Hepatocyte (in vitro differentiated cells): ENCODE data around the gene TMEM106C. TPM values are rescaled to one million over a fixed set of nuclear protein-coding genes. Genes with fewer than 3 reads are reported as not detected.

ENCODE experiments used
- DNase-seq: peaks from one replicate; pipeline ENCODE4 v3.0.0-alpha.2; 2016; ENCODE audit warnings: low spot score
- H2AFZ ChIP-seq: fragments of 200-600 bp; sonication (generic); 2 replicates; pipeline ENCODE4 v1.6.0; 2016; ENCODE audit warnings: antibody characterized with exemption, mild to moderate bottlenecking
- H3K27ac ChIP-seq: fragments of 200-600 bp; sonication (generic); 2 replicates; pipeline ENCODE4 v1.5.1; 2016; ENCODE audit warnings: mild to moderate bottlenecking
- H3K27me3 ChIP-seq: fragments of 200-600 bp; sonication (generic); 2 replicates; pipeline ENCODE4 v1.6.1; 2016
- H3K36me3 ChIP-seq: fragments of 200-600 bp; sonication (generic); replicated peaks from 2 replicates; pipeline ENCODE4 v1.5.1; 2016; ENCODE audit warnings: low read depth; ENCODE audit not compliant: insufficient read depth
- H3K4me1 ChIP-seq: fragments of 200-600 bp; sonication (generic); 2 replicates; pipeline ENCODE4 v1.5.1; 2016; ENCODE audit warnings: mild to moderate bottlenecking, moderate library complexity; ENCODE audit not compliant: insufficient read depth
- H3K4me2 ChIP-seq: fragments of 200-600 bp; sonication (generic); 2 replicates; pipeline ENCODE4 v1.6.0; 2016
- H3K4me3 ChIP-seq: fragments of 200-600 bp; sonication (generic); 2 replicates; pipeline ENCODE4 v1.5.1; 2016; ENCODE audit warnings: mild to moderate bottlenecking
- H3K79me2 ChIP-seq: fragments of 200-600 bp; sonication (generic); 2 replicates; pipeline ENCODE4 v1.6.0; 2017; ENCODE audit warnings: mild to moderate bottlenecking
- H3K9me2 ChIP-seq: fragments of 200-600 bp; sonication (generic); replicated peaks from 2 replicates; pipeline ENCODE4 v1.6.0; 2017; ENCODE audit warnings: mild to moderate bottlenecking; ENCODE audit not compliant: insufficient read depth
- H3K9me3 ChIP-seq: fragments of 200-600 bp; sonication (generic); 2 replicates; pipeline ENCODE4 v1.5.1; 2016; ENCODE audit warnings: low read depth, mild to moderate bottlenecking
- H4K20me1 ChIP-seq: fragments of 200-600 bp; sonication (generic); 2 replicates; pipeline ENCODE4 v1.6.0; 2016; ENCODE audit warnings: mild to moderate bottlenecking; ENCODE audit not compliant: insufficient read depth, poor library complexity, severe bottlenecking
- CTCF ChIP-seq: fragments of 200-600 bp; sonication (generic); IDR thresholded peaks from 2 replicates; pipeline ENCODE4 v1.5.1; 2016; ENCODE audit warnings: antibody characterized with exemption, mild to moderate bottlenecking; ENCODE audit not compliant: poor library complexity
- EZH2 ChIP-seq: fragments of 200-600 bp; sonication (generic); IDR thresholded peaks from 2 replicates; pipeline ENCODE4 v1.6.1; 2016; ENCODE audit warnings: antibody characterized with exemption, mild to moderate bottlenecking, borderline replicate concordance
- EZH2phosphoT487 ChIP-seq: fragments of 200-600 bp; sonication (generic); IDR thresholded peaks from one replicate; pipeline ENCODE4 v1.6.1; 2018; ENCODE audit warnings: antibody characterized with exemption, mild to moderate bottlenecking, low read depth, moderate library complexity; ENCODE audit not compliant: unreplicated experiment, severe bottlenecking
- WGBS: methylation state at CpG from one replicate; pipeline ENCODE4 v1.1.6; 2016; ENCODE audit warnings: low lambda C conversion rate; ENCODE audit errors: missing lambda C conversion rate; 5-methylcytosine and 5-hydroxymethylcytosine counted together
- polyA plus RNA-seq: library from polyadenylated mRNA; unstranded; fragments of >200 nt; fragmentation: Nextera tagmentation; extraction: Ambion mirVana; gene quantifications from 2 replicates; pipeline ENCODE4 v1.2.1, GENCODE V29; 2016
- total RNA-seq: library from RNA; depleted of rRNA; stranded (reverse); fragments of >200 nt; gene quantifications from 2 replicates; pipeline ENCODE4 v1.2.3, GENCODE V29; 2014

Gene TMEM106C
- total and polyA plus RNA-seq, 2 experiments from 2014 or later = 101 to 113 TPM

- H2AFZ ChIP-seq = no peak overlapping the region
- H3K36me3 ChIP-seq = no peaks in the 10 kb centered on the region
- H3K27ac ChIP-seq = no peak overlapping the region
- no peak for DNase-seq
- no peaks in the 10 kb centered on the region for H3K79me2 ChIP-seq
- peaks cover 10% of the 10 kb centered on the region for H3K4me1 ChIP-seq
- no peak overlapping the region for H3K4me2 ChIP-seq
- H3K9me2 ChIP-seq = no peaks in the 10 kb centered on the region
- TF ChIP-seq EZH2 (no peak), CTCF (no peak), EZH2phosphoT487 (no peak)
- H3K4me3 ChIP-seq = no peak overlapping the region
- H3K9me3 ChIP-seq = no peaks in the 10 kb centered on the region
- H3K27me3 ChIP-seq = no peaks in the 10 kb centered on the region
- WGBS = 94% methylated on average over 5 of the region's 5 CpGs
- no peaks in the 10 kb centered on the region for H4K20me1 ChIP-seq
These were observed 30.1 kb downstream of the TMEM106C start for GRCh38 chr12:47993491-47993890.

- H4K20me1 ChIP-seq = no peaks in the 10 kb centered on the region
- H2AFZ ChIP-seq = no peak overlapping the region
- H3K4me2 ChIP-seq = no peak overlapping the region
- no peak overlapping the region for H3K27ac ChIP-seq
- H3K36me3 ChIP-seq = no peaks in the 10 kb centered on the region
- H3K4me1 ChIP-seq = peaks cover 9% of the 10 kb centered on the region
- WGBS = 70% methylated on average over 4 of the region's 4 CpGs
- DNase-seq = peak; percentile 65
- H3K27me3 ChIP-seq = no peaks in the 10 kb centered on the region
- no peaks in the 10 kb centered on the region for H3K9me3 ChIP-seq
- H3K4me3 ChIP-seq = no peak overlapping the region
- H3K79me2 ChIP-seq = no peaks in the 10 kb centered on the region
- TF ChIP-seq EZH2 = no peak
- no peak for TF ChIP-seq CTCF
- no peak for TF ChIP-seq EZH2phosphoT487
- H3K9me2 ChIP-seq = no peaks in the 10 kb centered on the region
These were observed 32.6 kb downstream of the TMEM106C start for GRCh38 chr12:47995981-47996401.

GRCh38 chr12:47997321-47997720, 33.9 kb downstream of the TMEM106C start:
- Histone ChIP-seq H3K27me3 (no peaks in the 10 kb centered on the region), H3K79me2 (no peaks in the 10 kb centered on the region), H3K4me3 (no peak overlapping the region), H3K27ac (no peak overlapping the region), H3K4me2 (no peak overlapping the region), H3K9me3 (no peaks in the 10 kb centered on the region), H3K9me2 (no peaks in the 10 kb centered on the region), H3K4me1 (peaks cover 8% of the 10 kb centered on the region), H2AFZ (no peak overlapping the region), H3K36me3 (no peaks in the 10 kb centered on the region), H4K20me1 (no peaks in the 10 kb centered on the region)
- no peak for DNase-seq
- TF ChIP-seq EZH2phosphoT487 = no peak
- TF ChIP-seq CTCF = no peak
- no peak for TF ChIP-seq EZH2
- WGBS = 42% methylated on average over 2 of the region's 3 CpGs

DNA sequence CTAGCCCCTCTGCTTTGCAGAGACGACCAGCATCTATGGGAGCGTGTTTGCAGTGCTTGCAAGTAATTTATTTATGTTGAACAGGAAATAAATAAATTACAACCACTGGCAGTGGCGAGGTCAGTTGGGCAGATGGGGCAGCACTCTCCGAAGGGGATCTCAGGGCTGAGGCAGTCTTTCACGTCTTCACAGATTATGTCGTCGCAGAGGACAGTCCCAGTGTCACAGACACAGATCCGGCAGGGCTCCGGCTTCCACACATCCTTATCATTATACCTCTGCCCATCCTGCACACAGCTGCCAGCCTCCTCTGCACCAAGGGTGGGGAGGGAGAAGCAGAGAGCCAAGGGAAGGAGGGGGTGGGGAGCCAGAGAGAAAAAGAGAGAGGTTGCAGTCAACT, 36.4 kb downstream of the TMEM106C start:
- peaks cover 19% of the 10 kb centered on the region for H3K27me3 ChIP-seq
- TF ChIP-seq EZH2phosphoT487 (no peak), EZH2 (no peak), CTCF (no peak)

More for the DNA sequence above, 36.4 kb downstream of the TMEM106C start:
- H3K9me2 ChIP-seq = no peaks in the 10 kb centered on the region
- no peaks in the 10 kb centered on the region for H3K36me3 ChIP-seq
- no peak for DNase-seq
- no peak overlapping the region for H3K27ac ChIP-seq
- H3K79me2 ChIP-seq = no peaks in the 10 kb centered on the region
- no peak overlapping the region for H3K4me3 ChIP-seq
- peaks cover 25% of the 10 kb centered on the region for H3K4me1 ChIP-seq
- H4K20me1 ChIP-seq = no peaks in the 10 kb centered on the region
- H3K4me2 ChIP-seq = no peak overlapping the region
- H3K9me3 ChIP-seq = no peaks in the 10 kb centered on the region
- 72% methylated on average over 9 of the region's 9 CpGs for WGBS
- H2AFZ ChIP-seq = no peak overlapping the region
